Hematopoietic multipotent progenitor cell treated with erythropoietin and hydrocortisone succinate and interleukin-3 and kit ligand, for 8 days (in vitro differentiated cells): Measurements from ENCODE around the gene UNC5C.
A peak's percentile ranks its signal among the peaks of the same experiment; 100 is the strongest.
"Not testable (repeated sequence)": the region's sequence is repeated elsewhere in the genome, so short reads cannot be mapped to it uniquely, and the experiment has no call there.

Source experiments
- DNase-seq: peaks from one replicate; pipeline ENCODE4 v3.0.0-alpha.2; 2015

Gene UNC5C

DNA sequence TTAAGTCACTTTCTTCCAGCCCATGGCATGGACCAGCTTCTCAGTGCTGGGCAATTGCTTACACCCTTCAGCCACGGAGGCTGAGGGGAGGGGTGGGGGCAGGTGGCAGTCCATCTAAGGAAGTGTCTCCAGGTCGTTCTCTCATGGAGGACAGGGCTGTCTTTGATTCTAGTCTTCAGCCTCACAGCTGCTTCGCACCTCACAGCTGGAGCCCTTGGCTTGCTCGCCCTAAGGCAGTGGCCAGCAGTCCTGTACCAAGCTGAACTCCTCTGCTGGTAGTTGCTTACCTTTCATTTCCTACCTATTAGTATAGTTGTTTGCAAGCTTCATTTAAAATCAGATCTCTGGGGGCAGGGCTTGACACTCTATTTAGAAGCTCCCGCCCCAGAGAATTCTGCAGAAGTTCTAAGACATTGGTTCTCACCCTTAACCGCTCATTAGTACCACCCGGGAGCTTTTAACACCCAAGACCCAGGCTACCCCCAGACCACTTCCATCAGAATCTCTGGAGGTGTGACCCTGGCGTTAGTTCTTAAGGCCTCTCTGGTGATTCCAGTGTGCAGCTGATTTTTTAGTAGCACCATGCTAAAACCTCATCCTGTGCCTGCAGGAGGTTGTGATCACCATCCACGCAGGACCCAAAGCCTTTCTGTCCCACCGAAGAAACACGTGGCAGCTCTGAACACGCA, 386.8 kb downstream of the UNC5C start:
- no peak for DNase-seq

DNA sequence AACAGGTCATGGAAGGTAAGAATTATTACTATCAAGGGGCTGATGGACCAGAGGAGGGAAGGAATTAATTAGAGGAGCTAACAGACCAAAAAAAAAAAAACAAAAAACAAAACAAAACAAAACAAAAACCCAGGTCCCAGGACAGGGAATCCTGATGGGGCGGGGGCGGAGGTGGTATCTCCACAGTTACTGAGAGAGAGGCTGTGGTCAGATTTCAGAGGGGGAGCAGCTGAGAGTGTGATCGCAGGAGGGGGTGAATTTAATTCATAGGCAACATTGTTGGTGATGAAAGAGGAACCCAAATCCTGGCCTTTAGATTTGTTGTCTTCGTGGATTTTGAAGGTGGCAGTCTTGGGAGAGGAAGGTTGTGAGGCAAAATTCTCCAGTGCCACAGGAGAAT, 389.4 kb downstream of the UNC5C start:
- no peak for DNase-seq

DNA sequence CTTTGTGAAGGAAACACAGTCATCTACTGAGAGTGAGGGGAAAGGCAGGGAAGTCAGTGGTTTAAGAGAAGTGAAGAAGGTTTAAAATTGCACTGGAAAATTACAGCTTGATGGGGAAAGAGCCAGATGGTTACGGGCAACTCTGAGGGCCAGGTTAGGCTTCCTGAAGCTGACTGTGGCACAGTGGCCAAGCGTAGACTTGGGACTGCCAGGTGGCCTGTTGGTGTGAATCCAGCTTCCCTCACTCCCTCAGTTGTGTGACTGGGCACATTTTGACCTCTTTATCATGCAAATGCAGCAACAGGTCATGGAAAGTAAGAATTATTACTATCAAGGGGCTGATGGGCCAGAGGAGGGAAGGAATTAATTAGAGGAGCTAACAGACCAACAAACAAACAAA, 390.1 kb downstream of the UNC5C start:
- DNase-seq = no peak

DNA sequence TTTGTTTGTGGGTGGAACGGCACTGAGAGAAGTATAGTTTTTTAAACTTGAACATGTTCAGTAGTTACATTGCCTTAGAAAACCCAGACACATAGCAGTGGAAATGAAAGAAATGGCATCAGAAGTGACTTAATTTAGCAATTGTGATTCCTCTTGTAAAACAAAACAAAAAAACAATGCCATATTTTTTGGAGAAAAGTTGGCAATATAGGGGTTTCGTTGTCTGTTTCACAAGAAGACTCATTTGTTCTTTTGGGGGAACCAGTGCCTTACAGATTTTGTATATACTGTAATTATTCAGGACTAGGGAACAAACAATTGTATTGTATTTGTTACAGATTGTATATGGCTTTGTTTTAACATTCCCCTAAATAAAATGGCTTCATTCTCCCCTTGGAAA, 390.7 kb downstream of the UNC5C start:
- no peak for DNase-seq

DNA sequence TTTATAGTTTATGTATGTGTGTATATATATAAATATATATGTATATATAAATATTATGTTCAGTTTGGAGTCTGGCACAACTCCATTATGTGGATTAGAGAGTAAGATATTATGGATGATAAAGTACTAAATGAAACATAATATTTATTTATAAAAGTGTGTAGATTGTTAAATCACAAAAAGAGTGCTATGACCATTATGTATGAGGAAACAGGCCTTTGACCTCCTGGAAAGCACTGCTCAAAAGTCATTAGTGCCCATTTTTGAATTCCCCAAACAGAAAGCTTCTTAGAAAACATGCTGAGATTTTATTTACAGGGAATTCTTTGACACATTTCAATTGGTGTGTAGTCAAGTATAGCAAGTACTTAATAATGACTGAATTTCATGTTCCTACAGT, 391.2 kb downstream of the UNC5C start:
- no peak for DNase-seq

DNA sequence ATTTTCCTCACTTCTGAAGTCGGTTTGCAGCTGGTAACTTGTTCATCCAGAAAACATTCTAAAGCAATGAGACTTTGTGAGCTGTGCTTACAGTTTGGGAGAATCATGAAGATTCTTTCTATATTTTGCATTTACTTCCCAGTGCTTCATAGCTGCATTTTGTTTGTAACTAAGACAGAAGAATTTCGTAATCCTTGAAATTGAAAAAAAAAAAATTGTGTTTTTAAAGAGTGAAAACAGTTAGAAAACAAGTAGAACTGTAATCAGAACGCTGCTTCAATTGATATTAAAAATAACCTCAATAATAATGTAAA, 392.4 kb downstream of the UNC5C start:
- no peak for DNase-seq

DNA sequence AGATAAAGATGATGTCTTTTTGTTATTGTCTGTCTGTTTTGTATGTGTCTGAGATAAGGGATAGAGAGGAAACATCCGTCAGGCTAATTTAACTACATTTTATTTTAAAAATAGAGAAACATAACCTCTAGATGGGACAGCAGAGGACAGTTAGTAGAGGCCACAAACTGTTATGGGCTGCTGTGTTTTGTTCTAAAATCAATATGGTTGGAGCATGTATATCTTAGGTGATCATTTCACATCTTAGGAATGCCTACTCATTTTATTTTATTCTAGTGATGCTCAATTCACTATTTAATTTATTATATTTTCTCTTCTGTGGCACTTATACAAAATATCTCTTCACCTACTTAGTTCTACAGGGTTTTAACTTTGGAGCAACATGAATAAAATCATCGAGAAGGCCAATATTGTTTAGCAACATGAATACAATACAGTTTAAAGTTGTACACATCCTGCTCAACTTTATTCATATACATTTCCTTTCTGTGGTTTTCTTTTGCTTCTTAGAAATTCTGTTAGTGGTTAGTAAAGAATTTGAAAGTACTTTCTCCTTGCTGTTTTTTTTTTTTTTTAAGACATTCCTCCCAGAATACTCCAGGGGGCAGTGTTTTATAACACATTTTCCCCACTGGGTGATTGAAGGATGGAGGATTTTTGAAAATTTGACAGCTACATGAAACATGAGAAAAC, 392.9 kb downstream of the UNC5C start:
- peak; percentile 50 for DNase-seq

DNA sequence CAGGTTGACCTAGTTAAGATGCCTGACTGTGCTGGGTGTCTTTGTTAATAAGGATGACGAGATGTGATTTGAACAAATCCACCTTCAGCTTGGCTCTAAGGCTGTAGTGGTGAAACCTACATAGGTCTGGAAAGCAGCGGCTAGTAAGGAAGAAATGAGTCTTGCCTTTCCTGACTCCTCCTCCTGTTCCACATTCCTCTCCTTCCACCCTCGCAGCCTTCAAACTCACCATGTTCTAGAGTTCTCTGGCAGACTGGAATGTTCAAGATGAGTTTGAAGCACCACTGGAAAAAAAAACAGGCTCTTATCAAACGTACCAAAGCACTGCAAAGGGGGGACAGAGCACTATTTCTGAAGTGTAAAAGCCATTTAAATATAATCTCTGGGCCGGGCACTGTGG, 395.6 kb downstream of the UNC5C start:
- no peak for DNase-seq

DNA sequence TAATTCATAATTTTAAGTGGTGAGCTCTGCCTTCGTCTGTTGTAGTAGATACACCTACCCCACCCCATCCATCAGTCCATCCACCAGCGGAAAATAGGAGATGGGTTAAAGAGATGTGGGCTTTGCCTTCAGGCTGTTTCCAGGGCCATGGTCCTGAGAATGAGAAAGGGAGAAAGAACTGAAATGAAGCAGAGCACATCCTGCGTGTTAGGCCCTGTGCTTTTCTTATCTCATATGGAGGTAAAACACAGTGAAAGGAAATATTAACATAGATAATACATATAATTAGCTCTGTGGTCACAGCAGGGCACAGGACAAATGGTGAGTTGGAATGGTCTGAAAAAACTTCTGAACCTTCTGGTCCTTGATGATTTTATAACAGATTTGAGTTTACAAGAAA, 397.5 kb downstream of the UNC5C start:
- no peak for DNase-seq

DNA sequence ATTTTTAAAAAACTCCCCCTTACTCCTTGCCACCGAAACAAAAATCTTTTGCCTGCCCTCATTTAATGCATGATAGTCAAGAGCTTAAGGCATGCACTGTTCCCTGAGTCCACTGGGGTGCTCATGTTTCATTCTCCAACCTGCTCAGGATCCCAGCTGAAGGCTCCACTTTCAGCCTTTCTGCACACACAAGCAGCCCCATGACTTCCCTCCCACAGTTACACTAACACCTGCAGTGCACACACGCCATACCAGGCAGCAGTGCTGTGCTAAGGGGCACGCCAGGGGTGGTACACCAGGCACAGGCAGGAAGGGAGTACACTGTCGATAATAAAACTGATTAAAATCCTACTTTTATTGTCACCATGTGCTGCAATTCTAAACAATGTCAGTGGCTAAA, 405.8 kb downstream of the UNC5C start:
- no peak for DNase-seq

DNA sequence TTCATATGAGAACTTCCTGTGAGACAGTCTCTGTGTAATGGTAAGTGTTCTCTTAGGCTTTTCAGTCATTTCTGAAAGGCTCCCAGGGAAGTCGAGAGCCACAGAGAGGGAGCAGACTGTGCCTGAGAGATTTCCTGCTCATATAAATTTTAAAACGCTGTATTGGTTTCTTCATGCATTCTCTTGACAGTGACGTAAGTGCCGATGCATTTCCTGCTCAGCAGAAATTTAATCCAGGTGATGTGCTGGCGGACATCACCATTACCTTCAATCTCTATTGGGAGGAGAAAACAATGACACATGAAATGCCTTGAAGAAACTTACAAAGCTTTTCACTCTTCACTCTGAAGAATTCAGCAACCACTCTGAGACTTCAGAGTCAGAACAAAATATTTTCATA, 407.4 kb downstream of the UNC5C start:
- DNase-seq = no peak

DNA sequence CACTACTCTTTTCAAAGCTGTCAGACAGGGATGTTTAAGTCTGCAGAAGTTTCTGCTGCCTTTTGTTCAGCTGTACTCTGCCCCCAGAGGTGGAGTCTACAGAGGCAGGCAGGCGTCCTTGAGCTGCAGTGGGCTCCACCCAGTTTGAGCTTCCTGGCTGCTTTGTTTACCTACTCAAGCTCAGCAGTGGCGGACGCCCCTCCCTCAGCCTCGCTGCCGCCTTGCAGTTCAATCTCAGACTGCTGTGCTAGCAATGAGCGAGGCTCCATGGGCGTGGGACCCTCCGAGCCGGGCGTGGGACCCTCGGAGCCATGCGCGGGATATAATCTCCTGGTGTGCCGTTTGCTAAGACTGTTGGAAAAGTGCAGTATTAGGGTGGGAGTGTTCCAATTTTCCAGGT, 409.3 kb downstream of the UNC5C start:
- not testable (repeated sequence) for DNase-seq

DNA sequence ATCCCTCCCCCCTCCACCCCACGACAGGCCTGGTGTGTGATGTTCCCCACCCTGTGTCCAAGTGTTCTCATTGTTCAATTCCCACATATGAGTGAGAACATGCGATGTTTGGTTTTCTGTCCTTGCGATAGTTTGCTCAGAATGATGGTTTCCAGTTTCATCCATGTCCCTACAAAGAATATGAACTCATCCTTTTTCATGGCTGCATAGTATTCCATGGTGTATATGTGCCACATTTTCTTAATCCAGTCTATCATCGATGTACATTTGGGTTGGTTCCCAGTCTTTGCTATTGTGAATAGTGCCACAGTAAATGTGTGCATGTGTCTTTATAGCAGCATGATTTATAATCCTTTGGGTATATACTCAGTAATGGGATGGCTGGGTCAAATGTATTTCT, 414.8 kb downstream of the UNC5C start:
- not testable (repeated sequence) for DNase-seq

DNA sequence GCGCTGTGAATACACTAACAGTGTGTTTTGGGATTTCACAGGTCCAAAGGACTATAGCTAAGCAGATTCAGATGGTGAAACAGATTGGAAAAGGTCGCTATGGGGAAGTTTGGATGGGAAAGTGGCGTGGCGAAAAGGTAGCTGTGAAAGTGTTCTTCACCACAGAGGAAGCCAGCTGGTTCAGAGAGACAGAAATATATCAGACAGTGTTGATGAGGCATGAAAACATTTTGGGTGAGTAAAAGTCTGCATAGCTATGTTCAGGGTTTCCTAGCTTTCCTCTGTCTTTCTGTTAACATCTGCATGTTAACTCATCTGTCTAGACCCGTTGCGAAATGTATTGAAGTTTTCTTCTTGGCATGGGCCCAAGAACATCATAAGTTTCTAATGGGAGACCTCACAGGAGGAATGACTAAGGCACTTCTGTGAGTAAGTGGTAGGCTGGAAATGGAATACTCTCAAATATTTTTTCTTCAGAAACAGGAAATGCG, 418.9 kb downstream of the UNC5C start:
- peak; percentile 20 for DNase-seq

DNA sequence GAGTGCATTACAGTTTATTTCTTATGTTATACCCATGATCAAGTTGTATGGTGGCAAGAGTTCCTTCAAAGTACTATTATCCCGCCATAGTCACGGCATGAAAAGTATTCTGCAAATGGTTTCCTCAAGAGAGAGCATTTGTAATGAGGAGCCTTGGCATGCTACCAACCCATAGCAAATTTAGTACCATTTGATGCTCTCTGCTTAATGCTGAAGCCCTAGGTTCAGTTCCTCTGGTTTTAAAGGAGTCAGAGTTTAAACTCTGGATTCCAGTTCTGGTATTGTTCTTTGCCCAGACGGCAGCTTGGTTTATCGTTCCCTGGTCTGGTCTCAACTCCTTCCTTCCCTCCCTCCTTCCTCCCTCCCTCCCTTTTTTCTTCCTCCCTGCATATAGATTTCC, 419.7 kb downstream of the UNC5C start:
- DNase-seq = no peak

DNA sequence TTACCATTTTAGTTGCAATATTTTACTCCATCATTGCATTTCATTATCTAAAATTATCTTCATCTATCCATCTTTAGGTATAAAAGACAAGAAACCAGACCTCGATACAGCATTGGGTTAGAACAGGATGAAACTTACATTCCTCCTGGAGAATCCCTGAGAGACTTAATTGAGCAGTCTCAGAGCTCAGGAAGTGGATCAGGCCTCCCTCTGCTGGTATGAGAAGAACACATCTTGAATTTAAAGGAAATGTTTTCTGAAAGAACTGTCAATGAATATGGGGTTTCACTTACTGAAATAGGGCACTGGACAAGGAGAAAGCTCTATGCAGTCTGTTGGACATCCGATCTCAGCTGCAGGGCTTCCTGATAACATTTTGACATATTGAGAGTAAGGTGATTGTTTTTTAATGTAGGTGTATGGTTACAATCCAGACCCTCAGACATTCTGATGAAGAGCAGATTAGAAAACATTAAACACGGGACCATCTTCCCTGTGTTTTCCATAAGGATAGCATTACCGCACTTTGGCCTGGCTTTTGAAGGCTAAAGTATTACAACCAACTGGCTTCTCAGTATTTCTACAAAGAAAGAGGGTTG, 423.8 kb downstream of the UNC5C start:
- DNase-seq = peak; percentile 39

DNA sequence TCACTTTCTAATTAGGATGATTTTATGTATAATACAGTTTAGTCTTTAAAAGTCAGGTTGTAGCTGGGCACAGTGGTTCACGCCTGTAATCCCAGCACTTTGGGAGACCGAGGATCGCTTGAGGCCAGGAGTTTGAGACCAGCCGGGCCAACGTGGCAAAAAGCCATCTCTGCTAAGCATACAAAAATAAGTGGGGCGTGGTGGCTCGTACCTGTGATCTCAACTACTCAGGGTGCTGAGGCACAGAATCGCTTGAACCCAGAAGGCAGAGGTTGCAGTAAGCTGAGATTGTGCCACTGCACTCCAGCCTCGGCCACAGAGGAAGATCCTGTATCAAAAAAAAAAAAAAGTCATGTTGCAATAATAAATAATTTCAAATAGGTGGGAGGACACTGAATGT, 426.8 kb downstream of the UNC5C start:
- DNase-seq = no peak

DNA sequence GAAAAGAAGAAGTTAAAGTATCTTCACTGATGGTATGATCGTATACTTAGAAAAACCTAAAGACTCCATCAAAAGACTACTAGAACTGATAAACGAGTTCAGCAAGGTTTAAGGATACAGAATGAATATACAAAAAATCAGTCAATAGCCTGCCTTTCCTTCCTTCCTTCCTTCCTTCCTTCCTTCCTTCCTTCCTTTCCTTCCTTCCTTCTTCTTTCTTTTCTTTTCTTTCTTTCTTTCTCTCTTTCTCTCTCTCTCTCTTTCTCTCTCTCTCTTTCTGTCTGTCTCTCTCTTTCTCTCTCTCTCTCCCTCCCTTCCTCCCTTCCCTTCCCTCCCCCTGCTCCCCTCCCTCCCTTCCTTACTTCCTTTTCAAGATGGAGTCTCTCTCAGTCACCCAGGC, 428.3 kb downstream of the UNC5C start:
- no peak for DNase-seq

DNA sequence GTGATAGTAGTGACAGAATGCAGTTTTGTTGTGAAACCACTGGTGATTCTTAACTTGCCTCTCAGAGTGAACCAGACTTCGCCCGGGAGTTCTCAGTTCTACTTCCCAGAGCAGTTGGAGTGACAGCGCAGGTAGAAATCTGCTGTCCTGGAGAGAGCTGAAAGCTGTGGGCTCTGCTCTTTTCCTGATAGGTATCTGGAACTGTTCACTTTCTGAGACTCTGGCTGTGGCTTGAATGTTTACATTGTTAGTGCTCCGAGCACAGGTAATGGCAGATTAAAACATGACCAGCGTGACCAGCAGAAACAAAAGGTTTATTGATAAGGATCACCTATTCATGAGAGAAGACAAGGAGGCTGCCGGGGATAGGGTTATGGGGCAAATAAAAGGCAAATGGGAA, 430.3 kb downstream of the UNC5C start:
- no peak for DNase-seq

DNA sequence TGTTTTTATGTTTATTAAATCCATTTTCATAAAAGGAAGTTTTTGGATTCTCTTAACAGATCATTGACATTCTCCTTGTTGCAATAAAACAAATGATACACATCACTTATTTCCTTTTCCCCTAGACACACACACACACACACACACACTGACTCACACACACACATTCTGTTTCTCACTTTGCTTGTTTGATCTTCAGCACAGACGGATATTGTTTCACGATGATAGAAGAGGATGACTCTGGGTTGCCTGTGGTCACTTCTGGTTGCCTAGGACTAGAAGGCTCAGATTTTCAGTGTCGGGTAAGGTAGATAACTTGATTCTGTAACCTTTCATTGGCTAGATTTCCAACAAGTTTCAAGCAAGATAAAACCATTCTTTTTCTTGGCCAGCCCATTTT, 434.3 kb downstream of the UNC5C start:
- DNase-seq = no peak
